ENCODE data around the gene CAPS.

DNA sequence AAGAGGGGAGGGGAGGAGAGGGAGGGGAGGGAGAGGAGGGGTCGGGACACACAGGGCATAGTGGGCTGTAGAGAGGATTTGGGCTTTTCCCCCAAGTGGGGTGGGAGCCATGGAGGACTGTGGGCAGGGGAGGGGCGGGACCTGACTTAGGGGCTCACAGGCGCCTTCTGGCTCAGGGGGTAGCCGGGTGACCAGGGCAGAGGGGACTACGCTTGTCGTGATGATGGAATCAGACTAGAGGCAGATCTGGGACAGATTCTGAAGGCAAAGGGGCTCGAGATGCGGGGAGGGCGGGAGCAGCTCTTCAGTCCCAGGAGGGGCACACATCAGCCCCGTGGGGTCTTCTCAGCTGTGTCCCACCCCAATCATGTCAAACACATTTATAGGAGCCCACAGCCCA is 24.0 kb upstream of the CAPS start:
- TF ChIP-seq CTCF (conservative IDR thresholded peaks at IDR 0.05) (no peak), EZH2 (IDR thresholded peaks at IDR 0.05; ENCODE audit: low read depth) (no peak)
